Measurements from ENCODE around the gene NINJ2. TPM values are rescaled to one million over a fixed set of nuclear protein-coding genes. Genes with fewer than 3 reads are reported as not detected.

NINJ2 gene
- total RNA-seq, 1 donor, result 19.4 TPM

- peak; percentile 31 to 47 (median 46) for DNase-seq (ENCODE audit: low read depth in 2 of 3, low spot score in 2 of 3)
Observed at GRCh38 chr12:674272-674781, 11.1 kb upstream of the NINJ2 start.

DNA sequence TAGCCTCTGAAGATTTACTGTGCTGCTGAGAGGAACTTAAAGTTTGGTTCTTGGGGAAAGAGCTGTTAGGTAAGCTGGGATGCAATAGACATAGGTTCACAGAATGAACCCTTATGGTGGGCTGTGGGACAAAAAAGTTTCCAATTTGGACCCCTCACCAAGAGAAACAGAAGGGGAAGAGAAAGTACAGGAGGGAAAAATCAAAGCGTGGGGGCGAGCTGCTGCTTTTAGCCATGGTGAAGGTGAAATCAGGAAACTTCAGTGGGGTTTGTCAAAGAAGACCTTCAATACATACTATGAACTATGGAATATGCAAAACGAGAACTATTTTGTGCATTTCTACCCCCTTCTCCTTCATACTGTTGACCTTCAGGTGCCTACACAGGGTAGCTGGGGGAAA lies 10.6 kb upstream of the NINJ2 start:
- no peak for DNase-seq (ENCODE audit: low read depth in 2 of 3, low spot score in 2 of 3)

- DNase-seq (ENCODE audit: low read depth in 2 of 3, low spot score in 2 of 3), result no peak
Observed at GRCh38 chr12:669576-669945, 6.3 kb upstream of the NINJ2 start.

GRCh38 chr12:668090-668481 lies 4.8 kb upstream of the NINJ2 start:
- no peak for DNase-seq (ENCODE audit: low read depth in 2 of 3, low spot score in 2 of 3)

DNA sequence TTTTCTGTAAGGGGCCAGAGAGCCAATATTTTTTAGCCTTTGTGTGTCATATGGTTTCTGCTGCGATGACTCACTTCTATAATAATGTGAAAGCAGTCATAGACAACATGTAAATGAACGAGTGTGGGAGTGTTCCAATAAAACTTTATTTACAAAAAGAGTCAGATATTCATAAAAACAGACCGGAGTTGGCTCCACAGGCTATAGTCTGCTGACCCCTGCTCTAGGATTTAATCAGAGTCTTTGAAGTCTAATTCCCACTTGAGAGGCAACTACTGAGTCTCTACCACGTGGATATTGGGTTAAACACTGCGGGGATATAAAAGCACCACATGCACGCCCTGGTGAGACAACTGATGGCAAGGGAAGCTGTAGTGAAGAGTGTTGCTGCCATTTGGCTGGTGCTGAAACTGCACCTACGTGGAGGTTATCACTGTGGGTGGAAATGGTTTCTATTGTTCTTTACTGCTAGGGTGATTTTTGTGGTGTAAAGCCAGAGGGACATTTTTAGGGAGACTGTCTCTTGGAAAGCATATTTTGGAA lies 3.6 kb upstream of the NINJ2 start:
- DNase-seq (ENCODE audit: low read depth in 2 of 3, low spot score in 2 of 3), result no peak

- DNase-seq (ENCODE audit: low read depth in 2 of 3, low spot score in 2 of 3), result no peak
Observed at GRCh38 chr12:666066-666465, 2.8 kb upstream of the NINJ2 start.

- no peak for DNase-seq (ENCODE audit: low read depth in 2 of 3, low spot score in 2 of 3)
Observed at GRCh38 chr12:664779-665092, 1.5 kb upstream of the NINJ2 start.

- no peak for DNase-seq (ENCODE audit: low read depth in 2 of 3, low spot score in 2 of 3)
Observed at GRCh38 chr12:664075-664778, 982 bp upstream of the NINJ2 start.

GRCh38 chr12:662566-663292 lies 516 bp downstream of the NINJ2 start:
- DNase-seq (ENCODE audit: low read depth in 2 of 3, low spot score in 2 of 3), result no peak

DNA sequence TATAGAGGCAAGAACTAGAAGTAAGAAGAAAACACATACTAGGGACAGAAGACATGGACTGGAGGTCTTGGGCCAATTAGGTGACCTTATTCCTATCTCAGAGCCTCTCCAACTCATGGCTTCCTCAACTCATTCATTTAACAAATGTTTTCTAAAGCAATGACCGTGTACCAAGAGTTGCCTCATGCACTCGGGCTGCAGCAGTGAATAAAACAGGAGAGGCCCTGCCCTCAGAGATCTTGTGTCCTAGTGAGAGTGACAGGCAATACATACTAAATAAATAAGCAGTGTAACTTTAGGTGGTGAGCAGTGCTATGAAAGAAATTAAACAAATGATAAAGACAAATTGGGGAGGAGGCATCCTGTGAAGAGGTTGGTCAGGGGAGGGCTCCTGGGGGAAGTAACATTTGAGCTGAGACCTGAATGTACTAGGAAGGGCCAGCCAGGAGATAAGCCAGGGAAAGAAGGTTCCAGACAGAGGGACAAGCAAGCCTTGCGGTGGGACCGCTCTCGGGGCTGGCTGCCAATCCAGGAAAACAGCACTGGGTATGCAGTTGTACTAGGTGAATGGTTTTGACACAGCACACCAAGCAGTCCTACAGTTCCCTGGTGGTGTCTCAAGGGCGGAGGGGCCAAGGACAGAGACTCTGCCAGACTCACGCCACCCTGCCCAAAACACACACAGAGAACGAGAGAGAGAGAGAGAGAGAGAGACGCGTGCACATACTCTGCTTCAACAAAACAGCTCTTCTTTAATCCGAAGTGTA lies 1.3 kb downstream of the NINJ2 start:
- DNase-seq (ENCODE audit: low read depth in 2 of 3, low spot score in 2 of 3), result no peak

GRCh38 chr12:659090-659683 lies 4.1 kb downstream of the NINJ2 start:
- DNase-seq (ENCODE audit: low read depth in 2 of 3, low spot score in 2 of 3), result no peak

DNA sequence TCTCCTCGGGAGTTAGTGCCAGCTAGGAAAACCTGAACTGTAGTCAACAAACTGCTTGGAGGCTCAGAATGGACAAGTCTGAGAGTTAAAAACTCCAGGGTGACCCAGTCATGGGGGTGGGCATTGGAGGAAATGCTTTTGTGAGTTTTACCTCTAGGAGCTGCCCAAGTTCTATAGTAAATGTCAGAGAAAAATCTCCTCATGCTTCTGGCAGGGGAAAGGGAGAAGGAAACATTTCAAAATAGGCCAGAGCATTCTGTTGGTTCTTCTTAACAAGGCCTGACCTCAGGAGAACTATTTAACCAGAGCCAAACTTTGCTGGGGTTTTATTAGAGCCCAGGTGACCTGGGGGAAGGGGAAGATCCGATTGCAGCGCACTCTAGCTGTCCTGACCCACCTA lies 12.3 kb downstream of the NINJ2 start:
- DNase-seq (ENCODE audit: low read depth in 2 of 3, low spot score in 2 of 3), result peak in 2 of 3 donors; percentile 31 to 65

- DNase-seq (ENCODE audit: low read depth in 2 of 3, low spot score in 2 of 3), result no peak
Observed at GRCh38 chr12:647385-648085, 15.7 kb downstream of the NINJ2 start.

DNA sequence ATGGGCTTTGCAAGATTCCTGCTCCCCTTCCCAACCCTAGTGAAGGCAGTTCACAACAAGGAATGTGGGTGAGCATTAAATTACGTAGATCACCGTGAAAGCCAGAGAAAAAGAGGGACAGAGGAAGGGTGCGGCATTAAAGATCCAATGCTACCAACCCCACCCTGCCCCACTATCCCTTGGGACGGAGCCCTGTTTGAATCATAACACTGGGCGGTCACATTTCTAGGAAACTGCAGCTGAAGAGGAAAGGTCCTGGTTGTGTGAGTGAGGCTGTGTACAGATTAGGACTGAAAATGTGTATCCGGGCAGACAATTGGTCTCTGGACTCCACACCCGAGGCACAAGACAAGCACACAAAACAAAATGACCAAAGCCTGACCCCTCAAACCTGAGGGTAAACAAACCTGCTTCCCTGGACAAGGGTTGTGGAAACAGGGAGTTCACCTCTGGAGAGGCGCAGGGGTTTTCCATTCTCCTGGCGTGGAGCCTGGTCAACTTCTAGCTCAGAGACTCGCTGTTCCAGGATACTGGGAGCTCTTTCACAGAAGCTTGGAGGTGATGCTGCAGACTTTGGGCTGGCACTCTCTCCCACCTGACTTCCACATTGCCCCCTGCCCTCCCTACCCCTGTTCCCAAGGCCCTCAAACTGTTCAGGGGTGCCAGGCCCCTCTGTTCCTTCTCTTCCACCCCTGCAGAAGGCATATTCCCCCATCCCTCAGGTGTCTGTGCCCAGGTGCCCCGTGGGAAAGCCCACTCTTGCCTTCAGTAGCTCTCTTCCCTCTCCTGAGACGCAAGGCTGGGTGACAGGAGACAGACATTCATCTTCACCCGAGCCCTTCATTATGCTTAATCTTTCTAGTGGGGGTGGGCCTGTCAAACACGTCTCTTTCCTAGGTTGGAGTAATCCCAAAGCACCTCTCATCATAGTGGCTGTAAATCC lies 16.5 kb downstream of the NINJ2 start:
- DNase-seq (ENCODE audit: low read depth in 2 of 3, low spot score in 2 of 3), result no peak

- DNase-seq (ENCODE audit: low read depth in 2 of 3, low spot score in 2 of 3), result no peak
Observed at GRCh38 chr12:645563-646071, 17.6 kb downstream of the NINJ2 start.

- no peak for DNase-seq (ENCODE audit: low read depth in 2 of 3, low spot score in 2 of 3)
Observed at GRCh38 chr12:644818-645552, 18.3 kb downstream of the NINJ2 start.

GRCh38 chr12:644303-644639 lies 19.0 kb downstream of the NINJ2 start:
- no peak for DNase-seq (ENCODE audit: low read depth in 2 of 3, low spot score in 2 of 3)

GRCh38 chr12:643475-644302 lies 19.6 kb downstream of the NINJ2 start:
- peak in 1 of 3 donors; percentile 41 for DNase-seq (ENCODE audit: low read depth in 2 of 3, low spot score in 2 of 3)
